ENCODE data around the gene KLK10.

The KLK10 gene

DNA sequence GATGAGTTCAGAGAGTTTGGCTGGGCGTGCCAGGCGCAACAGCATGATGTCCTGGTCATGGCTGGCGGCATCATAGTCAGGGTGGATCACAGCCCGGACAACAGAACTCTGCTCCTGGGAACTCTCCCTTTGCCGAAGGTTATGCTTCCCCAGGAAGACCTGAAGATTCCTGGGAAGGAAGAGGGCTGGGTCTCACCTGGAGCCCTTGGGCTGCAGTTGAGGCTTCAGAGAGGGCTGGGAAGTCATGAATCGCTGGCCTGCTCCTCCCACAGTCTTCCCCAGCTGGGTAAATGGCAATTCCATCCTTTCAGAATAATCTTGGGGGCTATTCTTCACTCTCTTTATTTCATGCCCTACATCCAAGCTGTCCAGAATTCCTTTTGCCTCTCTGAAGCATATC is 56.1 kb downstream of the KLK10 start:
- DNase-seq: no peak

All from HCEC 1CT (cell line).